GM10266 (cell line): Measurements from ENCODE around the gene SUPT4H1.

Source experiments
- DNase-seq: peaks from one replicate; pipeline ENCODE4 v3.0.0; 2012; ENCODE audit errors: extremely low spot score
- CTCF ChIP-seq: IDR thresholded peaks from 2 replicates; pipeline ENCODE4 v1.5.1; 2012; ENCODE audit warnings: mild to moderate bottlenecking, low read depth; ENCODE audit not compliant: control insufficient read depth, insufficient read depth; ENCODE audit errors: missing control alignments

SUPT4H1 gene

DNA sequence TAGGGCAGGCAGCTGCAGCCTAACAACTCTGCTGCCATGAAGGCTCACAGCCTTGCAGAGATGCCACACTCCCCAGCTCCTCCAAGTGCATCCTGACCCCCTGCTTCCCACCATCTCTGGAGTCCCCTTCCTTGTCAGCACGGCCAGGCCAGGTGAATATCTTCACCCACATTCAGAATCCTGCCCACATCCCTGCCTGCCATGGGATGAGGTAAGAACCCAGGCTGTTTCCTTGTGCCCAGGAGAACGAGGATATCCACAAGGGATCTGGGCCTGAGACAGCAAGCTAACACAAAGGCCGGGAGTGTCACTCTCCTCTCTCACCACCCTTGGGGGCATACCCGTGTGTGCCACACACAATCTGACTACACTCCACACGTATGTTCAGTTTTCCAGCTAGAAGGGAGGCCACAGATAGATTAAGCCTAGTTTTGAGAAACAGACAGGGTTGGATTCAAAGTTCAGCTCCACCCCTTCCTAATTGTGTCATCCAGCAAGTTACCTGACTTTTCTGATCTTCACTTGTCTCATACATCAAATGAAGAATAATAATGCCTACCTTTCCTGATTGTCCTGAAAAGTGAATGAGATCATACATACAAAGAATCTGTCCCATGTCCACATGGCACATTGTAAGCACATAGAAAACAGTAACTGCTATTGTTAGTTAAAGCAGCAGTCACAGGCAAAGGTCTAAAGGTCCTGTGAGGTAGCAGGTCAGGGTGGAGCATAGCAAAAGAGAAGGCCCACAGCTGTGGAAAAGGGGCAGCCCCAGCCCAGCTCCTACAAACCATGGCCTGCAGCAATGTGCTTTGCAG lies 17.4 kb upstream of the SUPT4H1 start:
- no peak for TF ChIP-seq CTCF
- peak; percentile 17 for DNase-seq

DNA sequence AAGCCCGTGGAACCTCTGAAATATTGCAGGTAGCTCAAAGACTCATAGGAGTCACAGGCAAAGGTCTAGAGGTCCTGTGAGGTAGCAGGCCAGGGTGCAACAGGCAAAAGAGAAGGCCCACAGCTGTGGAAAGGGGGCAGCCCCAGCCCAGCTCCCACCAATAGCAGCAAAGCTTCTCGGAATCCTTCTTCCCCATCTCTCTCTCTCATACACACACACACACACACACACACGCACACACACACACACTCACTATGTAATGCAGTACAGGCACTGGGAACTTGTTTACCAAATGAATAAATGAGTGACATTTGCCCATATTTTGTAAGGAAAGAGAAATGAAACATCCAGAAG lies 16.8 kb upstream of the SUPT4H1 start:
- no peak for TF ChIP-seq CTCF
- DNase-seq, result peak; percentile 35

- DNase-seq, result no peak
- TF ChIP-seq CTCF, result no peak
Observed at GRCh38 chr17:58367461-58367860, 15.5 kb upstream of the SUPT4H1 start.

GRCh38 chr17:58365980-58366595 lies 14.1 kb upstream of the SUPT4H1 start:
- no peak for DNase-seq
- TF ChIP-seq CTCF, result no peak

- no peak for DNase-seq
- no peak for TF ChIP-seq CTCF
Observed at GRCh38 chr17:58365185-58365979, 13.4 kb upstream of the SUPT4H1 start.

DNA sequence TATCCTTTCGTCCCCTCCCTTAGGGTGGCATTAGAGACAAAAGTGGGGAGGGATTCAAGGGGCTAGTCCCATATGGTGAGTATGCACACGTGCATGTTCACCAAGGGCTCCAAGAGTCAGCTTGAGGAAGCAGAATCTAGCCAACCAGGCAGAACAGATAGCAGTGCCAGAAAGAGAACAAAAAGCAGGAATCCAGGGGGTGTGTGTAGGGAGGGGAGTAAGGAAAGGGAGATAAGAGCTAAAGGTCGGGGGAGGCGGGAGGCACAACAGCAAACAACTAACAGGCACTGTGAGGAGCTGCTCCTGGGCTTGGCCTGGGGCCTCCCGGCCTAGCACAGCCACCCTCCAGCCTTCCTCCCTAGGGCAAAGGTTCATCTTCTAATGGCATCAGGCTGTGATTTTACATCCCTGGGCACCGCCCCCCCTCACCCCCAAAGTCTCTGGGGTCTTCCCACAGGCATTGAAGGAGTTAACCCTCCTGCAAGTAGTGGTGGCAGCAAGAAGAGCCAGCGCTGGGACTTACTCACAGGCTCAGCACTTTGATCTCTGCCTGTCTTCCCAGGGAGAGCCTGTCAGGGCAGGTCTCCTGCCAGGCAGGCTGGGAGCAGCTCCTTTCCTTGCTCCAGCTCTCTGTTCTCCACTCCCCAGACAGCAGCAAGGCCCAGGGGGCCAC lies 12.4 kb upstream of the SUPT4H1 start:
- no peak for TF ChIP-seq CTCF
- DNase-seq, result no peak
